EL (cell line): Measurements from ENCODE around the gene MCRIP2.
"Not testable (repeated sequence)": the region's sequence is repeated elsewhere in the genome, so short reads cannot be mapped to it uniquely, and the experiment has no call there.

ENCODE experiments used
- DNase-seq: peaks from one replicate; pipeline ENCODE4 v3.0.0-alpha.2; 2016

MCRIP2 gene

GRCh38 chr16:641326-642188 is at the start of gene MCRIP2:
Gene MCRIP2, plus strand, starts transcription at chr16:641828. Its CDS starts 164 bp downstream, at chr16:641992.
- DNase-seq = peak; percentile 83

GRCh38 chr16:591892-592517 is 49.6 kb upstream of the MCRIP2 start:
- no peak for DNase-seq

GRCh38 chr16:592518-593306 is 48.9 kb upstream of the MCRIP2 start:
- DNase-seq = no peak

- DNase-seq = no peak
Observed at GRCh38 chr16:593406-593805, 48.2 kb upstream of the MCRIP2 start.

- DNase-seq = no peak
Observed at GRCh38 chr16:593807-594206, 47.8 kb upstream of the MCRIP2 start.

- DNase-seq = no peak
Observed at GRCh38 chr16:595094-595528, 46.5 kb upstream of the MCRIP2 start.

GRCh38 chr16:595942-596735 is 45.5 kb upstream of the MCRIP2 start:
- no peak for DNase-seq

GRCh38 chr16:596736-597060 is 44.9 kb upstream of the MCRIP2 start:
- no peak for DNase-seq

GRCh38 chr16:597655-598054 is 44.0 kb upstream of the MCRIP2 start:
- not testable (repeated sequence) for DNase-seq

GRCh38 chr16:598823-599739 is 42.5 kb upstream of the MCRIP2 start:
- DNase-seq = no peak

- DNase-seq = no peak
Observed at GRCh38 chr16:600781-601180, 40.8 kb upstream of the MCRIP2 start.

GRCh38 chr16:603933-604332 is 37.7 kb upstream of the MCRIP2 start:
- DNase-seq = no peak

GRCh38 chr16:606656-607307 is 34.8 kb upstream of the MCRIP2 start:
- no peak for DNase-seq

GRCh38 chr16:608019-608418 is 33.6 kb upstream of the MCRIP2 start:
- DNase-seq = no peak

GRCh38 chr16:609316-609715 is 32.3 kb upstream of the MCRIP2 start:
- no peak for DNase-seq

GRCh38 chr16:609984-610383 is 31.6 kb upstream of the MCRIP2 start:
- no peak for DNase-seq

GRCh38 chr16:610513-611381 is 30.9 kb upstream of the MCRIP2 start:
- no peak for DNase-seq

GRCh38 chr16:615122-615521 is 26.5 kb upstream of the MCRIP2 start:
- no peak for DNase-seq

GRCh38 chr16:616733-617586 is 24.7 kb upstream of the MCRIP2 start:
- no peak for DNase-seq
